Neural crest cell (in vitro differentiated cells): ENCODE measurements around the gene THEMIS2. TPM values are rescaled to one million over a fixed set of nuclear protein-coding genes. Genes with fewer than 3 reads are reported as not detected.

Experiments
- DNase-seq: peaks from one replicate; pipeline ENCODE4 v3.0.0; 2021; ENCODE audit warnings: low read depth, mixed read lengths, low spot score
- H3K27ac Mint-ChIP-seq: one replicate; pipeline ENCODE4 v1.8.0; 2021; ENCODE audit warnings: mild to moderate bottlenecking, mixed read lengths; ENCODE audit not compliant: unreplicated experiment
- H3K27me3 Mint-ChIP-seq: 2 replicates; pipeline ENCODE4 v1.8.0; 2021; ENCODE audit warnings: low read depth, mild to moderate bottlenecking, mixed read lengths
- H3K36me3 Mint-ChIP-seq: 2 replicates; pipeline ENCODE4 v1.8.0; 2021; ENCODE audit warnings: low read depth, mild to moderate bottlenecking, mixed read lengths
- H3K4me1 Mint-ChIP-seq: 2 replicates; pipeline ENCODE4 v1.8.0; 2021; ENCODE audit warnings: mixed read lengths
- H3K4me3 Mint-ChIP-seq: one replicate; pipeline ENCODE4 v1.8.0; 2021; ENCODE audit warnings: mild to moderate bottlenecking, mixed read lengths
- H3K9me3 Mint-ChIP-seq: 2 replicates; pipeline ENCODE4 v1.8.0; 2021; ENCODE audit warnings: mixed read lengths
- CTCF ChIP-seq: fragments of 200-600 bp; sonication (generic); conservative IDR thresholded peaks from 2 replicates; pipeline ENCODE4 v1.5.0; 2021; ENCODE audit warnings: antibody characterized with exemption, mild to moderate bottlenecking
- total RNA-seq: library from RNA; stranded (reverse); gene quantifications from 2 replicates; pipeline ENCODE4 v1.2.1, GENCODE V29; 2021

THEMIS2 gene
- total RNA-seq, 1 donor from 2014 or later, result 5.5 TPM

- peak overlapping the region; percentile 85 for H3K4me3 Mint-ChIP-seq
- H3K9me3 Mint-ChIP-seq, result no peaks in the 10 kb centered on the region
- TF ChIP-seq CTCF, result no peak
- no peak for DNase-seq
- no peaks in the 10 kb centered on the region for H3K36me3 Mint-ChIP-seq
- no peak overlapping the region for H3K27ac Mint-ChIP-seq
- H3K27me3 Mint-ChIP-seq, result peaks cover 8% of the 10 kb centered on the region
- peaks cover 7% of the 10 kb centered on the region for H3K4me1 Mint-ChIP-seq
Observed at GRCh38 chr1:27872802-27873551, 633 bp downstream of the THEMIS2 start.

- H3K9me3 Mint-ChIP-seq, result no peaks in the 10 kb centered on the region
- no peak for TF ChIP-seq CTCF
- no peak for DNase-seq
- peaks cover 7% of the 10 kb centered on the region for H3K4me1 Mint-ChIP-seq
- H3K36me3 Mint-ChIP-seq, result no peaks in the 10 kb centered on the region
- H3K27me3 Mint-ChIP-seq, result peaks cover 8% of the 10 kb centered on the region
- H3K27ac Mint-ChIP-seq, result no peak overlapping the region
- H3K4me3 Mint-ChIP-seq, result peak overlapping the region; percentile 31
Observed at GRCh38 chr1:27873671-27874384, 1.5 kb downstream of the THEMIS2 start.

GRCh38 chr1:27876341-27877114 is 4.2 kb downstream of the THEMIS2 start:
- Mint-ChIP-seq H3K4me1 (peaks cover 7% of the 10 kb centered on the region), H3K9me3 (no peaks in the 10 kb centered on the region), H3K27me3 (peaks cover 8% of the 10 kb centered on the region), H3K36me3 (no peaks in the 10 kb centered on the region), H3K27ac (no peak overlapping the region), H3K4me3 (no peak overlapping the region)
- no peak for TF ChIP-seq CTCF
- DNase-seq, result no peak

- Mint-ChIP-seq H3K4me3 (no peak overlapping the region), H3K27me3 (peaks cover 8% of the 10 kb centered on the region), H3K27ac (no peak overlapping the region), H3K9me3 (no peaks in the 10 kb centered on the region), H3K4me1 (peaks cover 7% of the 10 kb centered on the region), H3K36me3 (no peaks in the 10 kb centered on the region)
- TF ChIP-seq CTCF, result no peak
- DNase-seq, result no peak
Observed at GRCh38 chr1:27877115-27877416, 4.7 kb downstream of the THEMIS2 start.

GRCh38 chr1:27878039-27878438 is 5.7 kb downstream of the THEMIS2 start:
- peaks cover 3% of the 10 kb centered on the region for H3K27me3 Mint-ChIP-seq
- no peaks in the 10 kb centered on the region for H3K36me3 Mint-ChIP-seq
- no peak overlapping the region for H3K27ac Mint-ChIP-seq
- DNase-seq, result no peak
- no peaks in the 10 kb centered on the region for H3K9me3 Mint-ChIP-seq
- peaks cover 2% of the 10 kb centered on the region for H3K4me1 Mint-ChIP-seq
- TF ChIP-seq CTCF, result no peak
- no peak overlapping the region for H3K4me3 Mint-ChIP-seq
